MM.1S (cell line): Measurements from ENCODE around the gene TMEM233.

Source experiments
- DNase-seq: peaks from one replicate; pipeline ENCODE4 v3.0.0-alpha.2; 2015
- H2AFZ ChIP-seq: fragments of 300-600 bp; sonication (generic); 2 replicates; pipeline ENCODE4 v1.6.0; 2016; ENCODE audit warnings: antibody characterized with exemption, low read length
- H3F3A ChIP-seq: fragments of 300-600 bp; sonication (generic); 2 replicates; pipeline ENCODE4 v1.6.1; 2016; ENCODE audit warnings: mild to moderate bottlenecking, antibody characterized with exemption, low read length, moderate library complexity, mixed read lengths; ENCODE audit not compliant: insufficient read depth
- H3K27ac ChIP-seq: fragments of 300-600 bp; sonication (generic); 2 replicates; pipeline ENCODE4 v1.5.1; 2016; ENCODE audit warnings: mild to moderate bottlenecking, low read length
- H3K27me3 ChIP-seq: fragments of 300-600 bp; sonication (generic); replicated peaks from 2 replicates; pipeline ENCODE4 v1.6.0; 2016; ENCODE audit warnings: low read length; ENCODE audit not compliant: insufficient read depth
- H3K36me3 ChIP-seq: fragments of 300-600 bp; sonication (generic); replicated peaks from 2 replicates; pipeline ENCODE4 v1.6.1; 2016; ENCODE audit warnings: mild to moderate bottlenecking, low read length, mixed read lengths; ENCODE audit not compliant: insufficient read depth
- H3K4me1 ChIP-seq: fragments of 300-600 bp; sonication (generic); 2 replicates; pipeline ENCODE4 v1.6.1; 2016; ENCODE audit warnings: low read length, mixed read lengths
- H3K4me2 ChIP-seq: fragments of 300-600 bp; sonication (generic); 2 replicates; pipeline ENCODE4 v1.6.0; 2016; ENCODE audit warnings: low read depth, low read length
- H3K4me3 ChIP-seq: fragments of 300-600 bp; sonication (generic); 2 replicates; pipeline ENCODE4 v1.5.1; 2016; ENCODE audit warnings: low read length, mixed read lengths
- H3K79me2 ChIP-seq: fragments of 300-600 bp; sonication (generic); 2 replicates; pipeline ENCODE4 v1.6.1; 2016; ENCODE audit warnings: mixed run types, low read length, mixed read lengths
- H3K9ac ChIP-seq: fragments of 300-600 bp; sonication (generic); 2 replicates; pipeline ENCODE4 v1.6.1; 2016; ENCODE audit warnings: low read length, mixed read lengths
- H3K9me2 ChIP-seq: fragments of 300-600 bp; sonication (generic); replicated peaks from 2 replicates; pipeline ENCODE4 v1.6.1; 2016; ENCODE audit warnings: mild to moderate bottlenecking, low read length, mixed read lengths; ENCODE audit not compliant: insufficient read depth
- H3K9me3 ChIP-seq: fragments of 300-600 bp; sonication (generic); replicated peaks from 2 replicates; pipeline ENCODE4 v1.6.1; 2016; ENCODE audit warnings: mild to moderate bottlenecking, low read length, mixed read lengths; ENCODE audit not compliant: insufficient read depth
- H4K20me1 ChIP-seq: fragments of 300-600 bp; sonication (generic); 2 replicates; pipeline ENCODE4 v1.6.1; 2016; ENCODE audit warnings: mild to moderate bottlenecking, low read length, moderate library complexity, mixed read lengths; ENCODE audit not compliant: insufficient read depth
- EZH2 ChIP-seq: fragments of 300-600 bp; sonication (generic); optimal IDR thresholded peaks from 2 replicates; pipeline ENCODE3; 2017; ENCODE audit warnings: low read depth, mild to moderate bottlenecking, antibody characterized with exemption, low read length, mixed read lengths
- EZH2phosphoT487 ChIP-seq: fragments of 300-600 bp; sonication (generic); IDR thresholded peaks from 2 replicates; pipeline ENCODE4 v1.6.1; 2018; ENCODE audit warnings: antibody characterized with exemption, low read length
- TF ChIP-seq, protein P1 (sequence below): fragments of 300-600 bp; sonication (generic); IDR thresholded peaks from 2 replicates; pipeline ENCODE4 v1.5.1; 2016; ENCODE audit warnings: antibody characterized with exemption, low read length, mixed read lengths

TMEM233 gene

GRCh38 chr12:119642986-119643385, 49.4 kb downstream of the TMEM233 start:
- H3K4me3 ChIP-seq = no peak overlapping the region
- no peaks in the 10 kb centered on the region for H3K27me3 ChIP-seq
- H3K9me3 ChIP-seq = no peaks in the 10 kb centered on the region
- no peak overlapping the region for H3K27ac ChIP-seq
- H2AFZ ChIP-seq = no peak overlapping the region
- no peaks in the 10 kb centered on the region for H3K79me2 ChIP-seq
- no peak for DNase-seq
- no peak overlapping the region for H3K4me2 ChIP-seq
- H3K9me2 ChIP-seq = no peaks in the 10 kb centered on the region
- no peaks in the 10 kb centered on the region for H4K20me1 ChIP-seq
- TF ChIP-seq EZH2 (no peak), EZH2phosphoT487 (no peak)
- TF ChIP-seq, protein P1, sequence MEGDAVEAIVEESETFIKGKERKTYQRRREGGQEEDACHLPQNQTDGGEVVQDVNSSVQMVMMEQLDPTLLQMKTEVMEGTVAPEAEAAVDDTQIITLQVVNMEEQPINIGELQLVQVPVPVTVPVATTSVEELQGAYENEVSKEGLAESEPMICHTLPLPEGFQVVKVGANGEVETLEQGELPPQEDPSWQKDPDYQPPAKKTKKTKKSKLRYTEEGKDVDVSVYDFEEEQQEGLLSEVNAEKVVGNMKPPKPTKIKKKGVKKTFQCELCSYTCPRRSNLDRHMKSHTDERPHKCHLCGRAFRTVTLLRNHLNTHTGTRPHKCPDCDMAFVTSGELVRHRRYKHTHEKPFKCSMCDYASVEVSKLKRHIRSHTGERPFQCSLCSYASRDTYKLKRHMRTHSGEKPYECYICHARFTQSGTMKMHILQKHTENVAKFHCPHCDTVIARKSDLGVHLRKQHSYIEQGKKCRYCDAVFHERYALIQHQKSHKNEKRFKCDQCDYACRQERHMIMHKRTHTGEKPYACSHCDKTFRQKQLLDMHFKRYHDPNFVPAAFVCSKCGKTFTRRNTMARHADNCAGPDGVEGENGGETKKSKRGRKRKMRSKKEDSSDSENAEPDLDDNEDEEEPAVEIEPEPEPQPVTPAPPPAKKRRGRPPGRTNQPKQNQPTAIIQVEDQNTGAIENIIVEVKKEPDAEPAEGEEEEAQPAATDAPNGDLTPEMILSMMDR = no peak
- no peaks in the 10 kb centered on the region for H3K4me1 ChIP-seq
- H3K9ac ChIP-seq = no peak overlapping the region
- H3F3A ChIP-seq = no peaks in the 10 kb centered on the region
- no peaks in the 10 kb centered on the region for H3K36me3 ChIP-seq

DNA sequence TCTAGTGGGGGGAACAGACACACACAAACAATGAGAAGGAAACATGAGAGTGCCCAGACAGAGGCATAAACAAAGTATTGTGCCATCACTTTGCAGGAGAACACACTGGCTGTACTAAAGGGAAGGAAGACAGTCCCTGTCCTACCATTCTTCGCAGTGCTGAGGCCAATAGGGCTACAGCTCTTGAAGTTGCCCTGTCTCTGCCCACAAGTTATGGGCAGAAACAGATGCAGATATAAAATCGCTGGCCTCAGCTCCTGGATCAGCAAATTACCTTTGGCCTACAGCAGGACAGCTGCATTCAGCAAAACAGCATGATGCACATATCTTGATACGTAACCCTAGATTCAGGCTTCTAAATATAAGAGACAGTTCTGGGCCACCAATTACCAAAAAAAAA, 51.4 kb downstream of the TMEM233 start:
- H3K9me2 ChIP-seq = no peaks in the 10 kb centered on the region
- H4K20me1 ChIP-seq = no peaks in the 10 kb centered on the region
- no peaks in the 10 kb centered on the region for H3K9me3 ChIP-seq
- no peak overlapping the region for H3K27ac ChIP-seq
- TF ChIP-seq, protein P1 = no peak
- TF ChIP-seq EZH2phosphoT487 = no peak
- no peak for TF ChIP-seq EZH2
- H3F3A ChIP-seq = no peaks in the 10 kb centered on the region
- H3K4me3 ChIP-seq = no peak overlapping the region
- no peak overlapping the region for H3K9ac ChIP-seq
- H3K4me2 ChIP-seq = no peak overlapping the region
- no peaks in the 10 kb centered on the region for H3K79me2 ChIP-seq
- peak; percentile 7 for DNase-seq
- H3K4me1 ChIP-seq = no peaks in the 10 kb centered on the region
- no peaks in the 10 kb centered on the region for H3K27me3 ChIP-seq
- H3K36me3 ChIP-seq = no peaks in the 10 kb centered on the region
- H2AFZ ChIP-seq = no peak overlapping the region

DNA sequence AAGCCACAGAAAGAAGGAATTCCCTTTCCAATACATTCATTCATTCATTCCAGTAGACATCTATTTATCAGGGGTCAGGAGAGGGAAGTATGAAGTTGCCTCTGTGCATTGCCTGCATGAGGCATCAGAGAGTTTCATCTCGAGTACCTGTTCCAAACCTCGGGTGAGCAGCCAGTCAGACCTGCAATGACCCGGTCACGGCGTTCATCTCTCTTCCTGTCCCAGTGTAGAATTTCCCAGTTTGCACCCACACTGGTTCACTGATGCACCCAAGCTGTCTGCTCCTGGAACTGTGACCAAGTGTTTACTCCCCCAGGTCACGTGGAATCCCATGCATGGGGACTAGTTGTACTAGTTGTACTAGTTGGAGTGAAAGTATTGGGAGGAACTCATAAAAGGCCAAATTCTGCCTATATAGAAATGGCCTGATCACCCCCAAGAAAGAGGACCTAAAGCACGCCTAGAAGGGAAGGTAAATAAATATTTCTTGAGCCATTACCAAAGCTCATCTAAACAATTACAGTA, 52.0 kb downstream of the TMEM233 start:
- H3K4me3 ChIP-seq = no peak overlapping the region
- H3K79me2 ChIP-seq = no peaks in the 10 kb centered on the region
- no peaks in the 10 kb centered on the region for H3F3A ChIP-seq
- no peak overlapping the region for H2AFZ ChIP-seq
- H3K9me3 ChIP-seq = no peaks in the 10 kb centered on the region
- no peaks in the 10 kb centered on the region for H3K9me2 ChIP-seq
- H3K4me1 ChIP-seq = no peaks in the 10 kb centered on the region
- no peak overlapping the region for H3K9ac ChIP-seq
- no peak for DNase-seq
- no peaks in the 10 kb centered on the region for H4K20me1 ChIP-seq
- no peaks in the 10 kb centered on the region for H3K27me3 ChIP-seq
- no peak overlapping the region for H3K27ac ChIP-seq
- no peak overlapping the region for H3K4me2 ChIP-seq
- TF ChIP-seq EZH2 (no peak), EZH2phosphoT487 (no peak)
- TF ChIP-seq, protein P1 = no peak
- no peaks in the 10 kb centered on the region for H3K36me3 ChIP-seq
